COLO668 (cell line): Measurements from ENCODE around the gene MTARC1.

Source experiments
- DNase-seq: peaks from one replicate; lab custom pipeline; 2025; ENCODE audit not compliant: unreplicated experiment; lab: John Stamatoyannopoulos, UW

Gene MTARC1

GRCh38 chr1:220770245-220770913, 16.3 kb upstream of the MTARC1 start:
- no peak for DNase-seq

GRCh38 chr1:220772846-220773245, 13.9 kb upstream of the MTARC1 start:
- no peak for DNase-seq

DNA sequence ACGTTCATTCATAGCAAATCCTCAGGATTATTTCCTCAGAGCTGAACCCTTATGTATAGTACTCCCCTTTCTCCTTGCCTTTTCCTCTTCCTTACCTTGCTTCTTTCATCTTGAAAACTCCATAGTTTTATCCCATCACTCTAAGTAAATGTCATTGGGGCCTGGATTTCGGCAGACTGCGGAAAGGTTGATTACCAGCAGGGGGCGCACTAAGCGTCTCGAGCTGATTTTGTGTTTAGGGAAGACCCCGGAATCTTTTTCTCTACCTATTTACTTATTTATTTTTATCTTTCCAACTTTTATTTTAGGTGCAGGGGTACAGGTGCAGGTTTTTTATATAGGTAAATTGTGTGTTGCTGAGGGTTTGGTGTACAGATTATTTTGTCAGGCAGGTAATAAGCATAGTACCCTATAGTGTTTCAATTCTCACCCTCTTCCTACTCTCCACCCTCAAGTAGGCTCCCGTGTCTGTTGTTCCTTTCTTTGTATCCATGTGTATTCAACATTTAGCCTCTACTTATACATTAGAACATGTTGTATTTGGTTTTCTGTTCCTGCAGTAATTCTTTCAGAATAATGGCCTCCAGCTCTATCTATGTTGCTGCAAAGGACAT, 11.4 kb upstream of the MTARC1 start:
- peak; percentile 31 for DNase-seq

GRCh38 chr1:220776254-220776653, 10.5 kb upstream of the MTARC1 start:
- DNase-seq = no peak

DNA sequence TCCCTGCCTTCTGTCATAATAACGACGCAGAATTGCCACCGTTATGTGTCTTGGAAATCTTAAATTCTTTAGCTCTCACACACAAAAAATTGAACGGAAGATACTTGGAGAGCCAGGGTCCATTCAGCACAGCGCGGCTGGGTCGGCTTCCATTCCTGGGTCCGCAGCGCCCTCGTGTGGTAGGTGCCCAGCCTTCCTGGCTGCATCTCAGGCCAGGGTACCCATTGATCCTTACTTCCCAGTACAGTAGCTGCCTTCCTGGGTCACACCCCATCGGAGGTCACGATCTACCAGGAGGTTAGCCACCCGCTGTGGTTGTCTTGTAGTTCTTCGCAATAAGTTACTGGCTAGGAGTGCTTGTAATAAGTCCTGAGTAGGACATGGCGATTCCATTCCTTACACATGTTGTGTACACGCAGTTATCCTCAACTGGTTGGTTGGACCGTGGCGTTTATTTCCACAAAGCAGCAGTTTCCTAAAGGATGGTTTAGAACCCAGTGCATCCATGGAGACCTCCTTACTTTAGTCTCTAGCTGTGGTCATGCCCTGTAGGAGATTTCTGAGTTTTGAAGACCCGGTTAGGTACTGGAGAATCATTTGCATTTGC, 9.9 kb upstream of the MTARC1 start:
- DNase-seq = peak; percentile 87

DNA sequence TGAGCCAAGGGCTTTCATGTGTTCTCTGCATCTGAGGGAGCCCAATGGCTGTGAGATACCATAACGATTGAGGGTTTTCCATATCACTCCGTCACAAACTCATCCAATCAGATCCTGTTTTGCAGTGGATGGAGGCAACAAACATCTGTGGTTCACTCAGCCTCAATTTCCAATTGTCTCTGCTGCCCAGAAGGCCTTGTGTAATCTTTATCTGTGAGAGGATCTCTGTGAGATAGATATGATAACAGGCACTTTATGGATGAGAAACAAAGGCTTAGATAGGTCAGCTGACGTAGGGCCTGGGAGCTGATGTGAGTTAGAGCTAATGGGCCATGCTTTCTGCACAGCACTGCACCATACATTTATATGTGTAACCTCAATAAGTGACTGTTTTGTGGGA, 3.3 kb upstream of the MTARC1 start:
- no peak for DNase-seq

- no peak for DNase-seq
These were observed 2.0 kb upstream of the MTARC1 start for GRCh38 chr1:220784751-220785150.

GRCh38 chr1:220785166-220786056, 1.3 kb upstream of the MTARC1 start:
- DNase-seq = no peak

DNA sequence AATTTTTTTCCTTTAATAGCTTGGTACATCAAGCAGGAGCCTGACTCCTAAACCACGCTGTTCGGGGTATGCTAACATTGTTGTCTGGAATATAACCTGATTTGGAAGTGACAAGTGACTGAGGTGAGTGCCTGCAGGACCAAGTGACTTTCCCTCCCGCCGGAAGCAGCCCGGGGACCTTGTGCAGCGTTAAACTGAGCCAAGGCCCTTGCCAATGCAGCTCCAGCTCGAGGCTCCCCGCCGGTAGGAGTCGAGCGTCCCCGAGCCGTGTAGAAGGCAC, 716 bp upstream of the MTARC1 start:
- no peak for DNase-seq

- DNase-seq = peak; percentile 77
These were observed 431 bp downstream of the MTARC1 start for GRCh38 chr1:220787069-220787619.

DNA sequence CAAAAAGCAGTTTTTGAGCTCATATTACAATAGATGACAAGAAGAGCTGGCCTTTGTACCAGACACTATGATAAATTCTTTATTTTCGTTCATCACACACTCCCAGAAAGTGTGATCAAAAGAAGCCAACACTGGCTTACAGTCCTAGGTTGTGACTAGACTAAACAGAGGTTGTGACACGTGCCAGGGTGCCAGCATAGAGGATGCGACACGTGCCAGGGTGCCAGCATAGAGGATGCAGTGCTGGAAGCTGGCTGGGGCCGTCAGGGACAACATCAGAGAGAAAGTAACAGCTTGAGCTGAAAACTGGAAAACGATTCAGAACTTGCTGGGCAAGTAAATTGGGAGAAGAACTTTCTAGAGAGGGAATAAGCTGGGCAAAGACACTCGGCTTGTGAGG, 2.2 kb downstream of the MTARC1 start:
- DNase-seq = no peak

- no peak for DNase-seq
These were observed 2.9 kb downstream of the MTARC1 start for GRCh38 chr1:220789532-220790147.

GRCh38 chr1:220791285-220791684, 4.6 kb downstream of the MTARC1 start:
- DNase-seq = no peak

- no peak for DNase-seq
These were observed 5.2 kb downstream of the MTARC1 start for GRCh38 chr1:220791956-220792355.

DNA sequence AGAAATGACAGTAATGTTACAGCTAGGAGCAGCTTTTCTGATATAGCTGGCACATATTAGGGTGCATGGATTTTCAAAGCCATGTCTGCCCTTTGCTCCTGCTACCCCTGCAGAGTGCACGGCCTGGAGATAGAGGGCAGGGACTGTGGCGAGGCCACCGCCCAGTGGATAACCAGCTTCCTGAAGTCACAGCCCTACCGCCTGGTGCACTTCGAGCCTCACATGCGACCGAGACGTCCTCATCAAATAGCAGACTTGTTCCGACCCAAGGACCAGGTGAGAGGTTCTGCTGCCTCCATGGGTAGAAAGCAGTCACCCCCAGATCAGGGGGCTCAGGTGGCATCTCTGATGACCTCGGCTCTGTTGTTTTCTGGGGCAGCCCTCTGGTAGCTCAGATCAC, 9.8 kb downstream of the MTARC1 start:
- no peak for DNase-seq

- no peak for DNase-seq
These were observed 10.3 kb downstream of the MTARC1 start for GRCh38 chr1:220797044-220797443.

DNA sequence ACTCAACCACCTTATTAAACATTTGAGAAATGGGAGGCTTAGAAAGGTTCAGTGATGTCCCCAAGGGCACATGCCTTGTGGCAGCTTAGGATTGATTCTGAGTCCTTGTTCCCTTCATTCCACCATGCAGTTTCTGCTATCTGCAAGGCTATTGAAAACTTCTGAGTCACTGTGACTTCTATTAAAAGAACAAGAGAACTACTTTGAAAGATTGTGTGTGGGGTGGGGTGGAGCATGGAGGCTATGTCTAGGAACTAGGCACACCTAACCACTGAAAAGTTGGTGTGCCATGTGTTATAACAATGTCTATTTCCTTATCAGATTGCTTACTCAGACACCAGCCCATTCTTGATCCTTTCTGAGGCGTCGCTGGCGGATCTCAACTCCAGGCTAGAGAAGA, 10.8 kb downstream of the MTARC1 start:
- no peak for DNase-seq

DNA sequence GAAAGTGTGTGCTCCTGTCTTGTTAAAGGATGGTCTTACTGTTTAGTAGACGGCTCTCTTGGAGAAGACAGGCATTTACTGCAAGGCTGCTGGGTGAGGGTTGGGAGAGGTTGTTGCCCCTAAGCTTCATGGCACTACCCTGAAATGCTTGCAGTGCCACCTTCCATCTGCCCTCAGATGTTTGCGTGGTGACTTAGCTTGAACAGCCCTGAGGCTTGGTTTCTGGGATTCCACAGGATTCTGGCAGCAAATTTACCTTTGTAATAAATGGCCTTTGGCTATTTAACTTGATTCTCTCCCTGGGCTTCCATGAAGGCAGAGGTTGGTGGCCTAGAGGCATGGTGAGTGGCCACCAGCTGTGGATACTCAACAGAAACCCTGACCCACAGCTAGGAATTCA, 11.6 kb downstream of the MTARC1 start:
- no peak for DNase-seq

DNA sequence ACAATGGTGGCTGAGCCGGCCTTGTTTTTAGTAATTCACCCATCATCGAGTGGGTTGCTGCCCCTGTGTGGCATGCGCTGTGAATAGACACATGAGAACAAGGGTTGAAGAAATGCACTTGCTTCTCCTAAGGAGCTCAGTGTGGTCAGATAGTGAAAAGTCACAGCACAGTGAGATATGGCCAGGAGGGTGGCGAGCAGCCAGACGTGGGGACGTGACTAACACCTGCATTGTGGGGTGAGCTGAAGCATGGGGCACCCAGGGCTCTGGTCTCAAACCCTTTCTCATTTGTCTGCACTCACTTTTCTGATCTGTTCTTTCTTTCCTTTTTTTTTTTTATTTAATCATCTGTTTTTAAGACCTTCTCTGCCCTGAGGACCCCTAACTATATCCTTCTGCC, 13.5 kb downstream of the MTARC1 start:
- DNase-seq = no peak

DNA sequence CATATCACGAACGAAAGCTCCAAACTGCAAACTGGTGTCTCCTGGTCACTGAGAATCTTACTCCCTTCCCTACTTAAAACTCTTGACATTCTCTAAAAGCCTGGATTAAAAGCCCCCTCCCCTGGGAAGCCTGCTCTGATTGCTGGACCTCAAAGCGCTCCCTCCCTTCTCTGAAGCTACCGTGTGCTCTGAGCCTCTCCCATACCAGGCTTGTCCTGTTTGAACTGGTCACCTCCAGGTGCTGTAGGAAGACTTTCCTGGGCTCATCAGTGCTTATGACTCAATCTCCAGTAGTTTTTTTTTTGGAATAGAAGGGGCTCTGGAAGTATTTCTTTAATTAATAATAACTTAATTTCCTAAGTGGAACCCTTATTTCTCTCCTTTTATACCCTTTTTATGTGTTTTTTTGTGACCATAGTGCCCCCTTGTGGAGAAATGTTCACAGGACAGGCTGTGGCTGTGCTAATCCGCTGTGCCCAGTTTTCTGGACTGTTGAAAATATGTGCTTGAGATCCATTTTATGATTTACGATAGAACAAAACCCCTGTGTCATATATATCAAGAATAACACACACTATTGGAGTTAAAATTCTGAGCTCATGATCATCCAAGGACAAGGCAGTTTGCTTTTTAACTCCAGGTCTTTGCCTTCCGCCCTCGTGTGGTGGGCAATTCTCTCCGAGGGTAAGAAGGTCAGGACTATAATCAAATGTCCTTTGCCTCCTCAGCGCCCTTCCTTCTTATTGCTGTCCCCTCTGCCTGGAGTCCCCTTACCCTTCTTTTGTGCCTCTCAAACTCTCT, 16.9 kb downstream of the MTARC1 start:
- no peak for DNase-seq
